Measurements from ENCODE around the gene C17orf113. TPM values are rescaled to one million over a fixed set of nuclear protein-coding genes. Genes with fewer than 3 reads are reported as not detected.

The C17orf113 gene
- total RNA-seq, 1 donor from 2014 or later, result 2.2 TPM

- no peak for TF ChIP-seq CTCF (conservative IDR thresholded peaks at IDR 0.05)
- H3K27me3 Mint-ChIP-seq (ENCODE audit: low read depth), result peaks cover 39% of the 10 kb centered on the region
- H3K9me3 Mint-ChIP-seq, result no peaks in the 10 kb centered on the region
- no peak for DNase-seq (ENCODE audit: low read depth, low spot score)
- no peaks in the 10 kb centered on the region for H3K36me3 Mint-ChIP-seq (ENCODE audit: low read depth)
- H3K27ac Mint-ChIP-seq (ENCODE audit: unreplicated experiment), result peak overlapping the region; percentile 3
- H3K4me1 Mint-ChIP-seq, result peaks cover 15% of the 10 kb centered on the region
- H3K4me3 Mint-ChIP-seq, result no peak overlapping the region
Measured at GRCh38 chr17:42094375-42095069, 44.1 kb upstream of the C17orf113 start.

GRCh38 chr17:42092939-42093338 lies 42.5 kb upstream of the C17orf113 start:
- Mint-ChIP-seq H3K4me3 (no peak overlapping the region), H3K27me3 (ENCODE audit: low read depth) (peaks cover 25% of the 10 kb centered on the region), H3K36me3 (ENCODE audit: low read depth) (no peaks in the 10 kb centered on the region), H3K4me1 (peaks cover 20% of the 10 kb centered on the region), H3K27ac (ENCODE audit: unreplicated experiment) (no peak overlapping the region), H3K9me3 (no peaks in the 10 kb centered on the region)
- no peak for DNase-seq (ENCODE audit: low read depth, low spot score)
- TF ChIP-seq CTCF (conservative IDR thresholded peaks at IDR 0.05), result no peak

- no peaks in the 10 kb centered on the region for H3K36me3 Mint-ChIP-seq (ENCODE audit: low read depth)
- no peak for TF ChIP-seq CTCF (conservative IDR thresholded peaks at IDR 0.05)
- no peak overlapping the region for H3K4me3 Mint-ChIP-seq
Measured at GRCh38 chr17:42090964-42091790, 40.8 kb upstream of the C17orf113 start.

GRCh38 chr17:42088736-42089135 lies 38.3 kb upstream of the C17orf113 start:
- no peak overlapping the region for H3K4me3 Mint-ChIP-seq
- H3K27me3 Mint-ChIP-seq (ENCODE audit: low read depth), result no peaks in the 10 kb centered on the region
- DNase-seq (ENCODE audit: low read depth, low spot score), result no peak
- peaks cover 18% of the 10 kb centered on the region for H3K4me1 Mint-ChIP-seq
- H3K27ac Mint-ChIP-seq (ENCODE audit: unreplicated experiment), result no peak overlapping the region
- TF ChIP-seq CTCF (conservative IDR thresholded peaks at IDR 0.05), result no peak
- no peaks in the 10 kb centered on the region for H3K36me3 Mint-ChIP-seq (ENCODE audit: low read depth)
- no peaks in the 10 kb centered on the region for H3K9me3 Mint-ChIP-seq

More at GRCh38 chr17:42090964-42091790, 40.8 kb upstream of the C17orf113 start:
- DNase-seq (ENCODE audit: low read depth, low spot score), result no peak
- Mint-ChIP-seq H3K27ac (ENCODE audit: unreplicated experiment) (no peak overlapping the region), H3K27me3 (ENCODE audit: low read depth) (peaks cover 8% of the 10 kb centered on the region), H3K9me3 (no peaks in the 10 kb centered on the region), H3K4me1 (peaks cover 24% of the 10 kb centered on the region)

- H3K4me3 Mint-ChIP-seq, result no peak overlapping the region
- TF ChIP-seq CTCF (conservative IDR thresholded peaks at IDR 0.05), result no peak
- H3K27me3 Mint-ChIP-seq (ENCODE audit: low read depth), result no peaks in the 10 kb centered on the region
- DNase-seq (ENCODE audit: low read depth, low spot score), result no peak
- H3K27ac Mint-ChIP-seq (ENCODE audit: unreplicated experiment), result no peak overlapping the region
- no peaks in the 10 kb centered on the region for H3K36me3 Mint-ChIP-seq (ENCODE audit: low read depth)
- peaks cover 18% of the 10 kb centered on the region for H3K4me1 Mint-ChIP-seq
- no peaks in the 10 kb centered on the region for H3K9me3 Mint-ChIP-seq
Measured at GRCh38 chr17:42087736-42088705, 37.6 kb upstream of the C17orf113 start.
